ENCODE data around the gene RPL35A.

GRCh38 chr3:197906850-197907187 lies 43.2 kb upstream of the RPL35A start:
- no peak for TF ChIP-seq CTCF (conservative IDR thresholded peaks at IDR 0.05; ENCODE audit: low read depth, low read length)
- no peak for TF ChIP-seq MAFK (IDR thresholded peaks at IDR 0.05; ENCODE audit: low read depth, low read length)
- no peak for TF ChIP-seq POLR2A (IDR thresholded peaks at IDR 0.05; ENCODE audit: low read depth, low read length)
- no peak for TF ChIP-seq NFE2L2 (IDR thresholded peaks at IDR 0.05; ENCODE audit: low read depth, low read length)
- TF ChIP-seq ELK1 (IDR thresholded peaks at IDR 0.05; ENCODE audit: borderline replicate concordance, low read depth, low read length): no peak
- TF ChIP-seq USF2 (IDR thresholded peaks at IDR 0.05; ENCODE audit: low read depth, low read length): no peak
- TF ChIP-seq RAD21 (IDR thresholded peaks at IDR 0.05; ENCODE audit: low read length): no peak
- TF ChIP-seq RCOR1 (IDR thresholded peaks at IDR 0.05; ENCODE audit: insufficient replicate concordance, low read length): no peak
